Smooth muscle cell (in vitro differentiated cells): ENCODE measurements around the gene RAI14. TPM values are rescaled to one million over a fixed set of nuclear protein-coding genes. Genes with fewer than 3 reads are reported as not detected.
A peak's percentile ranks its signal among the peaks of the same experiment; 100 is the strongest.

Source experiments
- DNase-seq: peaks from one replicate; lab custom pipeline; 2025; ENCODE audit not compliant: unreplicated experiment; lab: John Stamatoyannopoulos, UW
- H2AFZ ChIP-seq: fragments of 200-600 bp; sonication (generic); 2 replicates; pipeline ENCODE4 v1.6.0; 2016; ENCODE audit warnings: antibody characterized with exemption, low read depth, mild to moderate bottlenecking
- H3F3A ChIP-seq: fragments of 200-600 bp; sonication (generic); 2 replicates; pipeline ENCODE4 v1.6.0; 2017; ENCODE audit warnings: antibody characterized with exemption, low read depth
- H3K27ac ChIP-seq: fragments of 200-600 bp; sonication (generic); 2 replicates; pipeline ENCODE4 v1.5.1; 2016; ENCODE audit warnings: low read depth, mild to moderate bottlenecking
- H3K27me3 ChIP-seq: fragments of 200-600 bp; sonication (generic); 2 replicates; pipeline ENCODE4 v1.6.1; 2016; ENCODE audit warnings: low read depth, mild to moderate bottlenecking
- H3K36me3 ChIP-seq: fragments of 200-600 bp; sonication (generic); 2 replicates; pipeline ENCODE4 v1.5.1; 2016; ENCODE audit warnings: low read depth
- H3K4me1 ChIP-seq: fragments of 200-600 bp; sonication (generic); 2 replicates; pipeline ENCODE4 v1.5.1; 2016; ENCODE audit warnings: low read depth
- H3K4me2 ChIP-seq: fragments of 200-600 bp; sonication (generic); 2 replicates; pipeline ENCODE4 v1.6.0; 2016; ENCODE audit warnings: mild to moderate bottlenecking
- H3K4me3 ChIP-seq: fragments of 200-600 bp; sonication (generic); 2 replicates; pipeline ENCODE4 v1.5.1; 2016; ENCODE audit warnings: mild to moderate bottlenecking
- H3K79me2 ChIP-seq: fragments of 200-600 bp; sonication (generic); 2 replicates; pipeline ENCODE4 v1.6.0; 2016; ENCODE audit warnings: low read depth, mild to moderate bottlenecking
- H3K9ac ChIP-seq: fragments of 200-600 bp; sonication (generic); 2 replicates; pipeline ENCODE4 v1.6.0; 2016; ENCODE audit warnings: low read depth
- H3K9me3 ChIP-seq: fragments of 200-600 bp; sonication (generic); replicated peaks from 2 replicates; pipeline ENCODE4 v1.5.1; 2016; ENCODE audit warnings: low read depth
- H4K20me1 ChIP-seq: fragments of 200-600 bp; sonication (generic); 2 replicates; pipeline ENCODE4 v1.6.0; 2016; ENCODE audit warnings: low read depth
- CTCF ChIP-seq: fragments of 200-600 bp; sonication (generic); IDR thresholded peaks from 2 replicates; pipeline ENCODE4 v1.5.1; 2017; ENCODE audit warnings: borderline replicate concordance, mild to moderate bottlenecking, antibody characterized with exemption; ENCODE audit not compliant: insufficient read depth, poor library complexity, severe bottlenecking
- WGBS: methylation state at CpG from one replicate; pipeline ENCODE4 v1.1.7; 2016; ENCODE audit warnings: low lambda C conversion rate; 5-methylcytosine and 5-hydroxymethylcytosine counted together
- polyA plus RNA-seq: library from polyadenylated mRNA; unstranded; fragments of >200 nt; fragmentation: Nextera tagmentation; extraction: Ambion mirVana; gene quantifications from 2 replicates; pipeline ENCODE4 v1.2.1, GENCODE V29; 2016
- total RNA-seq: library from RNA; depleted of rRNA; stranded (reverse); fragments of >200 nt; gene quantifications from 2 replicates; pipeline ENCODE4 v1.2.3, GENCODE V29; 2014

Gene RAI14
- total and polyA plus RNA-seq, 2 experiments from 2014 or later, result 111 to 209 TPM

- peaks cover 4% of the 10 kb centered on the region for H3F3A ChIP-seq
- peaks cover 5% of the 10 kb centered on the region for H3K4me1 ChIP-seq
- peak overlapping the region; percentile 46 for H3K27ac ChIP-seq
- no peak overlapping the region for H3K9ac ChIP-seq
- DNase-seq, result no peak
- no peak for TF ChIP-seq CTCF
- no peaks in the 10 kb centered on the region for H3K27me3 ChIP-seq
- H2AFZ ChIP-seq, result no peak overlapping the region
- H3K4me3 ChIP-seq, result no peak overlapping the region
- no peaks in the 10 kb centered on the region for H3K9me3 ChIP-seq
- H3K36me3 ChIP-seq, result no peaks in the 10 kb centered on the region
- WGBS, result 82% methylated on average over 1 of the region's 1 CpG
- peak overlapping the region; percentile 3 for H3K4me2 ChIP-seq
- H3K79me2 ChIP-seq, result peaks cover 95% of the 10 kb centered on the region
- peaks cover 69% of the 10 kb centered on the region for H4K20me1 ChIP-seq
Measured at GRCh38 chr5:34694012-34694411, 37.9 kb downstream of the RAI14 start.

- DNase-seq, result no peak
- H3K27me3 ChIP-seq, result no peaks in the 10 kb centered on the region
- no peaks in the 10 kb centered on the region for H3K36me3 ChIP-seq
- peak overlapping the region; percentile 46 for H3K27ac ChIP-seq
- H3F3A ChIP-seq, result peaks cover 6% of the 10 kb centered on the region
- H3K9me3 ChIP-seq, result no peaks in the 10 kb centered on the region
- H3K4me1 ChIP-seq, result peaks cover 10% of the 10 kb centered on the region
- peak overlapping the region; percentile 3 for H3K4me2 ChIP-seq
- peaks cover 76% of the 10 kb centered on the region for H4K20me1 ChIP-seq
- WGBS, result 90% methylated on average over 4 of the region's 4 CpGs
- no peak for TF ChIP-seq CTCF
- no peak overlapping the region for H3K4me3 ChIP-seq
- peaks cover 95% of the 10 kb centered on the region for H3K79me2 ChIP-seq
- peak overlapping the region; percentile 24 for H3K9ac ChIP-seq
- H2AFZ ChIP-seq, result no peak overlapping the region
Measured at GRCh38 chr5:34694685-34695084, 38.6 kb downstream of the RAI14 start.

- peaks cover 15% of the 10 kb centered on the region for H3K4me1 ChIP-seq
- H3F3A ChIP-seq, result peaks cover 11% of the 10 kb centered on the region
- H4K20me1 ChIP-seq, result peaks cover 83% of the 10 kb centered on the region
- TF ChIP-seq CTCF, result no peak
- no peak overlapping the region for H3K9ac ChIP-seq
- H3K9me3 ChIP-seq, result no peaks in the 10 kb centered on the region
- no peak overlapping the region for H2AFZ ChIP-seq
- peaks cover 95% of the 10 kb centered on the region for H3K79me2 ChIP-seq
- H3K27me3 ChIP-seq, result no peaks in the 10 kb centered on the region
- 81% methylated on average over 1 of the region's 1 CpG for WGBS
- H3K4me2 ChIP-seq, result no peak overlapping the region
- peak overlapping the region; percentile 46 for H3K27ac ChIP-seq
- no peaks in the 10 kb centered on the region for H3K36me3 ChIP-seq
- DNase-seq, result no peak
- no peak overlapping the region for H3K4me3 ChIP-seq
Measured at GRCh38 chr5:34695275-34696027, 39.3 kb downstream of the RAI14 start.
